PC-9 (cell line): ENCODE data around the gene RNF31.

Source experiments
- CTCF ChIP-seq: fragments of 200-600 bp; sonication (generic); conservative IDR thresholded peaks from 2 replicates; pipeline ENCODE4 v1.6.1; 2017; ENCODE audit warnings: mixed run types, antibody characterized with exemption, mild to moderate bottlenecking, moderate library complexity
- EZH2 ChIP-seq: fragments of 200-600 bp; sonication (generic); IDR thresholded peaks from 2 replicates; pipeline ENCODE4 v1.8.0; 2017; ENCODE audit warnings: antibody characterized with exemption, low read depth

- TF ChIP-seq CTCF (no peak), EZH2 (no peak)
These were observed 41.7 kb downstream of the RNF31 start for GRCh38 chr14:24189059-24189375.
